ENCODE results near the gene RPS15.

Gene RPS15

DNA sequence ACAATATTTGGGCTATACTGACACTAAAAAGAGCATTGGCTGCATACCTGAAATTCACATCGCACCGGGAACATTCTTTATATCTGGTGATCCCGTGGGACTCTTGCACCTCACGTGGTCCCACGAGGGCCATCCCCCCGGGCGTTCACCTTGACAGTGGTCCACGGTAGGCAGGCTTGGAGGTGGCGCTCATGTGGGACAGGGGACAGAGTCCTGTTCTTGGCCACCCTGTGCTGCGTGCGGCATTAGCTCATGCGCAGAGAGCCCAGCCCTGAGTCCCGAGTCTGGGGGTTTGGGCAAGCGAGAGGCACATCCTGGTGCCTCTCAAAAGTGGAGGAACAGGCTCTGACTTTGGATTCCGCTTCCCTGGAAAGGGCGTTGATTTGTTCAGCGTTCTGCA is 44.4 kb upstream of the RPS15 start:
- no peak for TF ChIP-seq CTCF (IDR thresholded peaks at IDR 0.05; ENCODE audit: low read depth, low read length)
- no peak for DNase-seq (ENCODE audit: low read depth in 2 of 2)
- no peak overlapping the region for H3K4me3 ChIP-seq (replicated peaks in 1 of 2; ENCODE audit: low read depth in 2 of 2, low read length in 2 of 2)

DNA sequence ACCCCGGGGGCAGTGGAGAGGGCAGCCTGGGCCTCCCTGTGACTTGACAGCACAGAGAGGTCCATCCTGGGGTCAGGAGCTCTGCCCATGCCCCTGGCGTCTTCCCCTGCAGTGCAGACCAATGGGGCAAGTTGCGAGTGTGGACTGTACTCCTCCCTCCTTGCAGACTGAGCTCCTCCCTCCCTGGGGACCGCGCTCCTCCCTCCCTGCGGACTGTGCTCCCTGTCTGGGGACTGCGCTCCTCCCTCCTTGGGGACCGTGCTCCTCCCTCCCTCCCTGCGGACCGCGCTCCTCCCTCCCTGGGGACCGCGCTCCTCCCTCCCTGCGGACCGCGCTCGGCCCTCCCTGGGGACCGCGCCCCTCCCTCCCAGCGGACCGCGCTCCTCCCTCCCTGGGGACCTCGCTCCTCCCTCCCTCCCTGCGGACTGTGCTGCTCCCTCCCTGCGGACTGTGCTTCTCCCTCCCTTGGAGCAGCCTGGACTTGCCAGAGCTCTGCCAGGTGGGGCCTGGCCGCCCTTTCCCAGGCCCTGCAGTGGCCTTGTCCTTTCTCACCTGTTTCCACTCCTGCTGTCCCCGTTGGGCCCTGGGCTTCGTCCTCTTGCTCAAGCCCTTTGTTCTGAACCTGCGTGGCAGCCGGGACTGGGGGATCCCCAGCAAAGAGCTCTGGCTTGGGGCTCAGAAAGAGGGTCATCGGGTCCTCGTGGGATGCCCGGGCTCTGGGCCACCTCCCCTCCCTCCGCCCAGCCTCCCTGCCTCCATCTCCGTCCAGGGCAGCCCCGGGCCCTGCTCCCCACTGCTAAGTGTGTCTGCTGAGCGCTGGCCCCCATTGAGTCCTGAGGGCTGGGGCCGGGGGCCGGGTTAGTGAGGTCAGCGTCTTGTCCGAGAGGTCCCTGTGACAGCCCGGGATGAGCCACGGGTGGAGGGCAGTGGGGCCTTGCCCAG is 43.7 kb upstream of the RPS15 start:
- no peak for TF ChIP-seq CTCF (IDR thresholded peaks at IDR 0.05; ENCODE audit: low read depth, low read length)
- no peak overlapping the region for H3K4me3 ChIP-seq (replicated peaks in 1 of 2; ENCODE audit: low read depth in 2 of 2, low read length in 2 of 2)
- no peak for DNase-seq (ENCODE audit: low read depth in 2 of 2)

- no peak for TF ChIP-seq CTCF (IDR thresholded peaks at IDR 0.05; ENCODE audit: low read depth, low read length)
- H3K4me3 ChIP-seq (replicated peaks in 1 of 2; ENCODE audit: low read depth in 2 of 2, low read length in 2 of 2): no peak overlapping the region
- no peak for DNase-seq (ENCODE audit: low read depth in 2 of 2)
Measured at GRCh38 chr19:1395194-1396018, 42.8 kb upstream of the RPS15 start.

DNA sequence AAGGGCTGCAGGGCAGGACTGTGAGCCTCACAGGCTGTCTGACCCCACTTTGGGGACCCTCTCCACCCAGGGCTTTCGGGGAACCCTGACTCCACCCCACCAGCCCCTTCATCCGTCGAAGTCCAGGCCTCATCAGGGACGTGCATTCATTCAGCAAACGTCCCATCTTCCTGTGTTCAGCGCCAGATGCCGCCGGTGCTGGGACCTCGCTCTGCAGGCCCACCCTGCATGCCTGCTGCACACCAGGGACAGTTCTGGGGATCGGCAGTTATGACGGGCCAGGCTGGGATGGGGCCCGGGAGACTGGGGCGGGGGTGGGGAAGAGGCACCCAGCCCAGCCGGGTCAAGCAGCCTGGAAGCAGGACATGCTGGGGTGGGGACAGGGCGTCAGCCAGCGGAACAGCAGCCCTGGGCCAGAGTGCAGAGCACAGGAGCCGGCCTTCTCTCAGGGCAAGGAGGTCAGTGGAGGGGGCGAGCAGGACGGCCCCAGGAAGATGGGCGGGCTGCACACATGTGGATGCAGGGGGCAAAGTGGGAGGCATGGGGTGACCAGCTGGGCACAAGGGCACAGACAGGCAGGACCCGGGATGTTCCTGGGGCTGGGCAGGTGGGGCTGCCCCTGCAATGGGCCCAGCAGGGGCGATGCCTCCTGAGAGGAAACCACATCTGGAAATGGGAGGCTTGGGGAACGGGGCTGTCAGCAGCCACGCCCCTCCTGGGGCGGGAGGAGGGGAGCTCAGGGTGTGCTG is 42.0 kb upstream of the RPS15 start:
- no peak overlapping the region for H3K4me3 ChIP-seq (replicated peaks in 1 of 2; ENCODE audit: low read depth in 2 of 2, low read length in 2 of 2)
- no peak for TF ChIP-seq CTCF (IDR thresholded peaks at IDR 0.05; ENCODE audit: low read depth, low read length)
- DNase-seq (ENCODE audit: low read depth in 2 of 2): no peak

DNA sequence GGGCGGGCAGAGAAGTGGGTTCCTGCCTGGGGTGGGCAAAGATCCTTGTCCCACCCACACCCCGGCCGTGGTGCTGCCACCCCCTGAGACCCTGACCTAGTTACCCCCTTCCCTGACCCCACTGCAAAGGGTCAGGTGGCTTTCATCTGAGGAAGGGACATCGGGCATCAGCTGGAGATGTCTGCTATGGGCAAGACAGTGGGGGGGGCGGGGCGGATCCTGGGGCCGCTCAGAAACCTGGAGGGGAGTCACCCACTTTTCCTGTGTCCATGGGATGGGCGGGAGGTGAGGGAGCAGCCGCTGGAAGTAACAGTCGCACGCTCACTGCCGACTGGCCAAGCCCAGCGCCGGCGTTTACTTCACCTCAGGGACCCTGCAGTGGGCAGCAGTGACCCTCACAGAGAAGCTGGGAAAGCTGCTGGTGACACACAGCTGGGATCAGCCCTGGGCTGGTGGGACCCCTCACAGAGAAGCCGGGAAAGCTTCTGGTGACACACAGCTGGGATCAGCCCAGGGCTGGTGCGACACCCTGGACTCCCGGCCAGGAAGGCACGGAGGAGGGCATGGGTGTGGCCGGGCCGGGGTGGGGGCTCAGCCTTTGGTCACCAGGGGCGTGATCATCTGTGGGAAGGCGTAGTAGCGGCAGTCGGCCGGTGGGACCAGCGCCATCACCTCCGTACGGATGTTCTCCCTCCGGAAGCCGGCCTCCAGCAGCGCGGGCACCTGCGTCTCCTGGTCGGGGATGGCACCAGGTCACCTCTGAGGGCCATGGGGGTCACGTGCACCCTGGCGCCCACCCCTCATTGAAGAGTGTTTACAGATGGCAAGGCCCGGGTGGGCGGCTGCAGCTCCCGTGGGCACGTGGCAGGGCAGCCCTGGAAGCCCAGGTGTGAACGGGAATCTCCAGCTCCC is 41.2 kb upstream of the RPS15 start:
- H3K4me3 ChIP-seq (replicated peaks in 1 of 2; ENCODE audit: low read depth in 2 of 2, low read length in 2 of 2): no peak overlapping the region
- no peak for DNase-seq (ENCODE audit: low read depth in 2 of 2)

More for the DNA sequence above, 41.2 kb upstream of the RPS15 start:
- no peak for TF ChIP-seq CTCF (IDR thresholded peaks at IDR 0.05; ENCODE audit: low read depth, low read length)
